EH (cell line): ENCODE results near the gene NPHP3.

ENCODE experiments used
- DNase-seq: peaks from one replicate; pipeline ENCODE4 v3.0.0-alpha.2; 2015; ENCODE audit warnings: low read depth

The NPHP3 gene

GRCh38 chr3:132690040-132690439 is 32.2 kb downstream of the NPHP3 start:
- no peak for DNase-seq

- no peak for DNase-seq
Observed at GRCh38 chr3:132682201-132682600, 40.0 kb downstream of the NPHP3 start.

- no peak for DNase-seq
Observed at GRCh38 chr3:132681421-132681820, 40.8 kb downstream of the NPHP3 start.

- no peak for DNase-seq
Observed at GRCh38 chr3:132679911-132680310, 42.3 kb downstream of the NPHP3 start.

GRCh38 chr3:132675408-132675807 is 46.8 kb downstream of the NPHP3 start:
- no peak for DNase-seq

- DNase-seq: no peak
Observed at GRCh38 chr3:132669256-132669777, 52.9 kb downstream of the NPHP3 start.

- DNase-seq: no peak
Observed at GRCh38 chr3:132665230-132665745, 56.9 kb downstream of the NPHP3 start.

GRCh38 chr3:132662212-132662611 is 60.0 kb downstream of the NPHP3 start:
- no peak for DNase-seq

- DNase-seq: no peak
Observed at GRCh38 chr3:132661101-132661500, 61.1 kb downstream of the NPHP3 start.

GRCh38 chr3:132660811-132661070 is 61.5 kb downstream of the NPHP3 start:
- DNase-seq: peak; percentile 56

GRCh38 chr3:132660052-132660810 is 62.0 kb downstream of the NPHP3 start, which contains the start of gene UBA5:
TSS of gene UBA5 (plus strand) at chr3:132660329. CDS start at chr3:132660538, 209 bp downstream.
- DNase-seq: peak; percentile 77

- peak; percentile 75 for DNase-seq
Observed at GRCh38 chr3:132659365-132660051, 62.7 kb downstream of the NPHP3 start, which contains the start of gene ACAD11. TSS of gene ACAD11 (minus strand) at chr3:132659809. CDS start at chr3:132659751, 58 bp downstream.

GRCh38 chr3:132659000-132659364 is 63.2 kb downstream of the NPHP3 start:
- no peak for DNase-seq

- DNase-seq: no peak
Observed at GRCh38 chr3:132657869-132658747, 64.1 kb downstream of the NPHP3 start.

GRCh38 chr3:132655471-132655870 is 66.7 kb downstream of the NPHP3 start:
- no peak for DNase-seq

- no peak for DNase-seq
Observed at GRCh38 chr3:132654721-132655120, 67.5 kb downstream of the NPHP3 start.

- DNase-seq: no peak
Observed at GRCh38 chr3:132654190-132654589, 68.0 kb downstream of the NPHP3 start.

GRCh38 chr3:132652640-132653270 is 69.5 kb downstream of the NPHP3 start:
- peak; percentile 39 for DNase-seq

GRCh38 chr3:132650153-132650552 is 72.1 kb downstream of the NPHP3 start:
- DNase-seq: no peak

- no peak for DNase-seq
Observed at GRCh38 chr3:132645058-132645457, 77.2 kb downstream of the NPHP3 start.

- no peak for DNase-seq
Observed at GRCh38 chr3:132643366-132643765, 78.8 kb downstream of the NPHP3 start.

- no peak for DNase-seq
Observed at GRCh38 chr3:132642539-132642847, 79.7 kb downstream of the NPHP3 start.
